Right kidney (tissue), 1 donor: Measurements from ENCODE around the gene CNST.
"Not testable (repeated sequence)": the region's sequence is repeated elsewhere in the genome, so short reads cannot be mapped to it uniquely, and the experiment has no call there.

Experiments used
- DNase-seq: peaks from one replicate; pipeline ENCODE4 v3.0.0-alpha.2; 2016

The CNST gene

GRCh38 chr1:246583448-246584185 is 17.4 kb downstream of the CNST start:
- DNase-seq: no peak

- DNase-seq: no peak
These were observed 20.8 kb downstream of the CNST start for GRCh38 chr1:246587032-246587431.

- no peak for DNase-seq
These were observed 21.4 kb downstream of the CNST start for GRCh38 chr1:246587606-246588005.

GRCh38 chr1:246588159-246588721 is 22.0 kb downstream of the CNST start:
- no peak for DNase-seq

- DNase-seq: not testable (repeated sequence)
These were observed 23.7 kb downstream of the CNST start for GRCh38 chr1:246589919-246590318.

GRCh38 chr1:246591047-246591446 is 24.8 kb downstream of the CNST start:
- no peak for DNase-seq

- no peak for DNase-seq
These were observed 25.2 kb downstream of the CNST start for GRCh38 chr1:246591504-246591903.

- DNase-seq: no peak
These were observed 25.7 kb downstream of the CNST start for GRCh38 chr1:246591958-246592357.

GRCh38 chr1:246592695-246593094 is 26.4 kb downstream of the CNST start:
- no peak for DNase-seq

- no peak for DNase-seq
These were observed 28.9 kb downstream of the CNST start for GRCh38 chr1:246595146-246595545.

- DNase-seq: no peak
These were observed 31.1 kb downstream of the CNST start for GRCh38 chr1:246597340-246597739.

- DNase-seq: no peak
These were observed 31.7 kb downstream of the CNST start for GRCh38 chr1:246597971-246598370.

GRCh38 chr1:246599315-246599714 is 33.1 kb downstream of the CNST start:
- DNase-seq: no peak

GRCh38 chr1:246600579-246600978 is 34.3 kb downstream of the CNST start:
- no peak for DNase-seq

- no peak for DNase-seq
These were observed 35.9 kb downstream of the CNST start for GRCh38 chr1:246602194-246602593.

GRCh38 chr1:246605231-246605630 is 39.0 kb downstream of the CNST start:
- not testable (repeated sequence) for DNase-seq

GRCh38 chr1:246607462-246607861 is 41.2 kb downstream of the CNST start:
- DNase-seq: no peak

GRCh38 chr1:246608616-246609376 is 42.5 kb downstream of the CNST start:
- peak; percentile 18 for DNase-seq

GRCh38 chr1:246609632-246610031 is 43.4 kb downstream of the CNST start:
- no peak for DNase-seq

- DNase-seq: no peak
These were observed 47.0 kb downstream of the CNST start for GRCh38 chr1:246613096-246613758.

GRCh38 chr1:246617156-246617555 is 50.9 kb downstream of the CNST start:
- no peak for DNase-seq

GRCh38 chr1:246617768-246618167 is 51.5 kb downstream of the CNST start:
- DNase-seq: no peak

- DNase-seq: no peak
These were observed 52.1 kb downstream of the CNST start for GRCh38 chr1:246618240-246618808.
